Astrocyte of the hippocampus (primary cell): Measurements from ENCODE around the gene TSPEAR.

ENCODE experiments used
- DNase-seq: peaks from one replicate; pipeline ENCODE4 v3.0.0; 2011; ENCODE audit warnings: low read depth, low spot score

Gene TSPEAR

DNA sequence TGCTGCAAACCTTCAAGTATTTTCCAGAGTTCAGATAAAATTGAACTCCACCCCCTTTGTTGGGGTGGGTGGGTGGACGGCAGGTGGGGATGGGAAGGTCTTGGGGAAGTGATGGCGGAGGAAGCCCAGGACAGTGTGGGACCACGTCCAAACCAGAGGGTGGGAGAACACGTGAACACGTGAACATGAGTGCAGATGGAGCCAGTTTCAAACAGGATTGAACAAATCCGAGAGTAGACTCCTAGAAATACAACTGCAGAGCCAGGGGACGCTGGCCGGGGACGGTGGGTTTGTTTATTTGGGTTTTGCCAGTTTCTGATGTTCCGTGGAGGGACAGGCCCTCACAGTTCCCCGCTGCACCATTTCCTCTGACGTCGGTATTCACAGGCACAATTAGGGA lies 163.0 kb downstream of the TSPEAR start:
- no peak for DNase-seq

DNA sequence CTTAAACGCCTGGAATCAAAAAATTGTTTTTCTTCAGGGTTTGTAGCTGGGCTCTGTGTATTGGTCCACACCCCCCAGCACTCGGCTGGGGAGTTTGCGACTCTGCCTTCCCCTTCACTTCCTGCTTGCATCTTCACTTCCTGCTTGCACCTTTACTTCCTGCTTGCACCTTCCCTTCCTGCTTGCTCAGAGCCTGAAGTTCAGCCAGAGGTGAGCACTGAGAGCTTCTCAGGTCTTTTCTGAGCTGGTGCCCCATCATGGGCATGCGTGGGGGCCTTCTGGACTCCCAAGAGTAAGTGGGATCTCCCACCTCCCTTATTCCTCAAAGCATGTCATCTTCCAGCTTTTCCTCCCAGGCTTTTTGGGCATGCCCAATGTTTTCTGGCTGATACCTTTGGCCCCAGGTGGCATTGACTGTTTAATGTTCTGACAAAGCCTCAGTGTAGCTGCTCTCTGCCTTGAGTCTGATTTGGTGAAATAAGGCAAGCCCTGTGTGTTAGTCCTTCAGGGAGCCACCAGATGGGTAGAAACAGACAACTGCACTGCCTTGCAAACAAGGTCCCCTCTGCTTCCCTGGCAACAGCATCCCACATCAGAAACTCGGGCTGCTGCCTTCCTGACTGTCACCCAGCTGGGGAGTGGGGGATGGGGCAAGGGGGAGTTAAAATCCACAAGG lies 163.6 kb downstream of the TSPEAR start:
- DNase-seq = no peak

DNA sequence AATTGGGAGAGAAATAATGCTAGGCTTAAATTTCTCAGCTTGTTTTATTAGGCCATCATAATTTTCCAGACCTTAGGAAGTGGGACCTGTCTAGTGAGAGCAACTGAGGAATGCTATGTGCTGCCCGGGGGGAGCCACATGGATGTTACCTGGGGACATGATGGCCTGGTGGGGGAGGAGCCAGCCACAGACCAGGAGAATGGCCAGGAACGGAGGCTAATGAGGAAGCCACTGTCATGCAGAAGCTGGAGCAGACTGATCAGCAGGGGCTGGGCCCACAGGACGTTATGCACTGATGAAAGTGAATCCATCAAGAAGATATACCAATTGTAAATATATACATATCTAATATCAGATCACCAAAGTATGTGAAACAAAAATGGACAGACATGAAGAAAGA lies 166.8 kb downstream of the TSPEAR start:
- no peak for DNase-seq

DNA sequence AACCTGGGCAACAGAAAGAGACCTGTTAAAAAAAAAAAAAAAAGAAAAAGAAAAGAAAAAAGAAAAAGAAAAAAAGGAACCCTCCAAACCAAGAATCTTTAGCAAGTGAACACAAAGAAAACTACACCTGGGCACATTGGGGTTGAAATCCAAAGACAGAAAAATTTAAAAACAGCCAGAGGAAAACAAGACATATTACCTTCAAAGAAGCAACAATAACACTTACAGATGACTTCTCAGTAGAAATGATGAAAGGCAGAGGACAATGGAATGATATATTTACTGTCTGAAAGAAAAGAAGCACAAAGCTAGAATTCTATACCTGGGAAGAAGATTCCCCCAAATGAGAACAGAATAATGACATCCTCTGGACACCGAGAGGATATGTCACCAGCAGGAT lies 168.7 kb downstream of the TSPEAR start:
- no peak for DNase-seq

DNA sequence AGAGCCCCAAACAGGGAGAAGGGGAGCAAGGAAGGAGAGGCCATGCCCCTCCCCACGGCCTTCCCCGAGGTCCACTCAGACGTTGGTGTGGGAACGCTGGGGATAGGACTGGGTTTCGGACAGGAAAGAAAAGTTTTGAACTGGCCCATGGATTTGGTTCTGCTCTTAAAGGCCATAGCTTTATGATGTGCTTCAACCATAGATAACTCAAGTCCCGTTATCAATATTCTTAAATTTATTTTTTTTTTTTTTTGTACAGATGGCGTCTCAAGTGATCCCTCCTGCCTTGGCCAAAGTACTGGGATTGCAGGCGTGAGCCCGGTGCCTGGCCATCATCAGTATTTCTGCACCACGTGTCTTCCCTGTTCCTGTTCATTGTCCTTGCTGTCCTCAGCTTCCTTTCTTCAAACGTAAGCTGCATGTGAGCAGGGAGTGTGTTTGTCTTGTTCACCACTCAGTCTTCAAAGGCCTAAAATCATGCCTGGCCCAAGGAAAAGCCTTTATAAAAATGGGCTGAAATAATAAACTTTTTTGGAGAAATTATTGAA lies 170.6 kb downstream of the TSPEAR start:
- no peak for DNase-seq

DNA sequence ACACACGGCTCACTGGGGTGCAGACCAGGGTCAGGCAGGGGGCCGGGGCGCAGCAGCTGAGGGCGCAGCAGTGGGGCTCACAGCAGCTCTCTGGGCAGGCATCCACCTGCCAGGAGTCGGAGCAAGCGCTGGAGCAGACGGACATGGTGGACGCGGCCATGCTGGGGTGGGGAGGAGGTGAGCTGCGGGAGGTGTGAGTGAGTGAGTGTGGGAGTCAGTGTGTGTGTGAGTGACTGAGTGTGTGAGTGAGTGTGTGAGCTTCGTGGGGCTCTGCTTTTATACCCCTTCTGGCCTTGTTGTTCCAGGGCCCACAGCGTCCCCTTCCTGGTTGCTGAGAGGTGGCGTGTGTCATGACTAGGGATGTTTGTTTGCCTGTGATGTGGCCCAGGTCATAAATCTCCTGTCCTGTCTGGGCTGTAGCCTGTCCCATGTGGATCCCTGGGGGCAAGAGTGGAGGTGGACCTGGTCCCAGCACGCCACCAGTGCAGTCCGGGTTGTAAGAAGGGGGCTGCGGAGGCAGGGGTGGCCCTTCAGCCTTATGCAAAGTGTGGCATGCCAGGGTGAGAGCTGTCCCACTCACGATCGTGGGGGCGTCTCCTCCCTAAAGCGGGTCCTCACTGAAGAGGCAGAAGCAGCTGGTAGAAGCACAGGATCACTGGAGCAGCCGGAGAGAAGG lies 171.2 kb downstream of the TSPEAR start, which contains the start of gene KRTAP10-1:
Gene KRTAP10-1 (minus strand): TSS at position 205 of the 676 bp plus-strand sequence. CDS start 45 bp downstream, at position 160.
- DNase-seq = no peak

DNA sequence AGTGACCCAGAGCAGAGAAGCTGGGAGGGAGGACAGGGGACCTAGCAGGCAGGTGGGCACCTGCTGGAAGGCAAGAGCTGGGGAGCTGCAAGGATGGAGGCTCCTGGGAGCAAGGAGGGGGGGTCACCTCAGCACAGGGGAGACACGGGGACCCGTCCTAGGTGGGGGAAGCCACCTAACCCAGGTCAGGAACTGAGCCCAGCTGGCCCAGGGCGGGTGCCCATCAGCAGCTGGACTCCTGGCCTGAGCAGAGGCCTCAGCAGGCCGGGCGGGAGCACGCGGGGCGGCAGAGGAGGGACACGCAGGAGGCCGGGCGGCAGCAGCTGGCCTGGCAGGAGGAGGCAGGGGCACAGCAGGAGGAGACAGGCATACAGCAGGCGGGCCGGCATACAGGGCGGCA lies 172.3 kb downstream of the TSPEAR start:
- DNase-seq = no peak

DNA sequence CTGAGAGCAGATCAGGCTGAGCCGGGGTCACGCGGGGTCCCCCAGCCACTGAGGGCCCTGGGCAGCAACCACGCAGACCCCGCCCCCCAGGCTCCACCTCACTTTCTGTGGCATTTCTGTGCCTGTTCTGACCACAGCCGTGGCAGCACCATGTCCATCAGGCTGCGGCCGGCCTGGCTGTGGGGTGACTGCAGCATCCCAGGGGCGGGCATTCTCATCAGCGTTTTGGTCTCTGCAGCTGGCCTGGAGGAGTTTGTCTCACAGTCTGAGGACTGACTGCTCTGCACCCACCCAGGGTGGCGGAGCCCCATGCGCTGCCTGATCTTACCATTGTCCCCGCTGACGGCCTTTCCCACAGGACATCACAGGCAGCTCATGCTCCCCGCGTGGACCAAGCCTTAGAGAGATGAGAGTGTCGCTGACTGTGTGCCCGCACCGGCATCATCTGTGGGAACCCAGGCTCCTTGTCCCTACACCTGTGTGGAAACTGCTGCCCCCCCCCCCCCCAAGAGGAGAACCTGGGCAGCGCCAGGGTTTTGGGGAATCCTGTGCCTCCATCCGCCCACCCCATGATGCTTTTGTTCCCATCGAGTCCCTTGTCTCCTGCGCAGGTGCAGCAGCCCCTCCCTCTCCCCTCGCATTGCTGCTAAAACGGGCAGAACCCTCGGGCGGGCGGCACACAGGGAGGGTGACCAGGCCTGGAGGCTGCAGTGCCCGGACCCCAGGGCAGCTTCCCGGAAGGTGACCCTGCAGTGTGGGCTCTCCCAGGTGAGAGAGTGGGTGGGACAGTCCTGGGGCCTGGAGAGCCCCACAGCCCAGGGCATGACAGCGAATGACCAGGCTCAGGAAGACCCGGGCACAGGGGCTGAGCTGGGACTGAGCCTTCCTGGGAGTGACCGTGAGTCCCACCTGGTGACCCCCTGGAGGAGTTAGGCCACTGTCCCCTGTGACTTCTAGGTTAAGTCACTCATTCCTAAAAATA lies 173.2 kb downstream of the TSPEAR start:
- DNase-seq = no peak

DNA sequence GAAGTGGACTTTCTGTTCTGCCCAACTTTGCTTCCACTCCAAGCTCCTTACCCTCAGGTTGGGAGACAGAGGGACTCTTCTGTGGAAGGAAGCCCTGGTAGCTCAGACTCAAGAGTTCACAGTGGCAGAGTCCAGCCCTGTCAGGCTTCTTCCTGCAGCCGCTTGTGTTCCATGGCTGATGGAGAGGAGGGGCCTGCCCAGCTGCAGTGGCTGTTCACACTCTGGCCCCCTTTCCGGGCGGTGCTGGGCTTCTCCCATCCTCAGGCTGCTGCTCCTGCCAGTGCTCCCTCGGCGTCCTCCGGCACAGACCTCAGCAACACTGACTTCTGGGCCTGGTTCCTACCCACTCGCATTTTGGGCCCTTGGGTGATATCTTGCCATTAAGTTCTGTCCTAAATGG lies 175.4 kb downstream of the TSPEAR start:
- DNase-seq = no peak

DNA sequence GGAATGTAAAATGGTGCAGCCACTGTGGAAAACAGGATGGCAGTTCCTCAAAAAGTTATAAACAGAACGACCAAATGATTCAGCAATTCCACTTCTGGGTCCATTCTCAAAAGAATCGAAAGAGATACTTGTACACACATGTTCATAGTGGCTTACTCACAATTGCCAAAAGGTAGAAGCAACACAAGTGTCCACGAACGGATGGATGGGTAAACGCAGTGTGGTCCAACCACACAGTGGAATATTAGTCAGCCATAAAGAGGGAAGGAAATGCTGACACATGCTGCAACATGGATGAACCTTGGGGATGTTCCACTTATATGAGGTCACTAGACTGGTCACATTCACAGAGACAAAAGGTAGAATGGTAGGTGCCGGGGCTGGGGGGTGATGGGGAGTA lies 176.7 kb downstream of the TSPEAR start:
- DNase-seq = no peak

DNA sequence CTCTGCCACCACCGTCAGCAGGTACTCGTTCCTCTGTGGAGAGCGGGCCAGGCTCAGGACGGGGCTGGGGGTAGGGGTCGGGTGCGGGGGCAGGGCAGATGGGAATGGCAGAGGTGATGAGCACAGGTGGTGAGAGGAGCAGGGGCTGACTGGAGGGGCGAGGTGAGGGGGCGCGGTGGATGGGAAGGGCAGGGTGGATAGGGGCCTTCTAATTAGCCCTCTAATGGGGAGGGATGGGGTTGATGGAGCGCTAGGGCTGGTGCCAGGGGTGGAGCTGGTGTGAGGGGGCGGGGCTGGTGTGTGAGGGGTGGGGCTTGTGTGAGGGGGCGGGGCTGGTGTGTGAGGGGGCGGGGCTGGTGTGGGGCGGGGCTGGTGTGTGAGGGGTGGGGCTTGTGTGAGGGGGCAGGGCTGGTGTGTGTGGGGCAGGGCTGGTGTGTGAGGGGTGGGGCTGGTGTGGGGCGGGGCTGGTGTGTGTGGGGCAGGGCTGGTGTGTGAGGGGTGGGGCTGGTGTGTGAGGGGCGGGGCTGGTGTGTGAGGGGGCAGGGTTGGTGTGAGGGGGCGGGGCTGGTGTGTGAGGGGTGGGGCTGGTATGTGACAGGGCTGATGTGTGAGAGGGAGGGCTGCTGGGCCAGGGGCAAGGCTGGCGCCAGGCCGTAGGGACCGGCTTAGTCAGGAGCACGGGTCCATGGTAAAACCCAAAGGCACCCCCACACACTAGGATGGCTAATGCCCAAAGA lies 177.3 kb downstream of the TSPEAR start:
- DNase-seq = no peak

DNA sequence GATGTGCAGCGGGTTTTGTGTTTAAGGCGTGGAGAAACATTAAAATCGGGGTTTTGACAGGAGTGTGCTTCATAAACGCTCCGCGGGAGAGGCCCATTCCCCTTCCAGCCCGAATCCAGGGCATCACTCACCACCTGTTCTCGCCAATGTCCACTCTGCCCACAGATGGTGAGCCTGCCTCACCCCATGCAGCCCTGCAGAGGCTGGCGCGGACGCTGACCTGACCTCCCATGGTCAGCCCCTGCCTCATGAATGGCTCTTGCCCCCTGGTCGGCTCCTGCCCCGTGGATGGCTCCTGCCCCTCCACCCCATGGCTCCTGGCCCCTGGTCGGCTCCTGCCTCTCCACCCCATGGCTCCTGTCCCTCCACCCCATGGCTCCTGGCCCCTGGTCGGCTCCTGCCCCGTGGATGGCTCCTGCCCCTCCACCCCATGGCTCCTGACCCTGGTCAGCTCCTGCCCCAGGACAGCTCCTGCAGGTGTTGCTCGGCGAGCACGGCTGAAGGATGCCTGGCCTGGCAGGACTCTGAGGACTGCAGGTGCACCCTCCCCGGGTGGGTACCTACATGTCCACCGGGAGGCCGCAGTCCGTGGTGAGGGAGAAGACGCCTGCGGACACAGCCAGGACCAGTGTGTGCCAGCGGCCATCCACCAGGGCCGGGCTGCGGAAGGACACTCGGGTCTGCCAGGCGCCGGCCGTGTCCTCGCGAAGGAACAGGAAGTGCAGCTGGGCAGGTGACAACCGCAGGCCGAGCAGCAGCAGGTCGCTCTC lies 178.1 kb downstream of the TSPEAR start:
- no peak for DNase-seq

DNA sequence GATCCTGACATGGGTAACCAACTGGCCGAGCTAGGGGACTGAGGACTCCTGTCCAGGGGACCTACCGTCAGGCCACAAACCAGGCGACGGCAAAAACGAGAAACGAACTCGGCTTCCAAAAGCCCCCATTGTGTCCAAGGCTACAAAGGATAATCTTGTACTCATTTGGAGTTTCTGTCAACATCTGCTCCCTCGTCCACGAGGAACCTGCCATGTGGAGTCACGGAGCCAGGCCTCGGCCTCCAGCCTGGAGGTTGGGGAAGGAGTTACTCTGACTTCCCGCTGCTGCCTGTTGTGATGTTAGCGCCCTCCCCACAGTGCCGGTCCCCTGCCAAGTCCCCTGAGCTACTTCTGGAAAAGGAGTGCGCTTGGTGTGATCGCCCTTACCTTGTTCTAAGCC lies 178.7 kb downstream of the TSPEAR start:
- no peak for DNase-seq

DNA sequence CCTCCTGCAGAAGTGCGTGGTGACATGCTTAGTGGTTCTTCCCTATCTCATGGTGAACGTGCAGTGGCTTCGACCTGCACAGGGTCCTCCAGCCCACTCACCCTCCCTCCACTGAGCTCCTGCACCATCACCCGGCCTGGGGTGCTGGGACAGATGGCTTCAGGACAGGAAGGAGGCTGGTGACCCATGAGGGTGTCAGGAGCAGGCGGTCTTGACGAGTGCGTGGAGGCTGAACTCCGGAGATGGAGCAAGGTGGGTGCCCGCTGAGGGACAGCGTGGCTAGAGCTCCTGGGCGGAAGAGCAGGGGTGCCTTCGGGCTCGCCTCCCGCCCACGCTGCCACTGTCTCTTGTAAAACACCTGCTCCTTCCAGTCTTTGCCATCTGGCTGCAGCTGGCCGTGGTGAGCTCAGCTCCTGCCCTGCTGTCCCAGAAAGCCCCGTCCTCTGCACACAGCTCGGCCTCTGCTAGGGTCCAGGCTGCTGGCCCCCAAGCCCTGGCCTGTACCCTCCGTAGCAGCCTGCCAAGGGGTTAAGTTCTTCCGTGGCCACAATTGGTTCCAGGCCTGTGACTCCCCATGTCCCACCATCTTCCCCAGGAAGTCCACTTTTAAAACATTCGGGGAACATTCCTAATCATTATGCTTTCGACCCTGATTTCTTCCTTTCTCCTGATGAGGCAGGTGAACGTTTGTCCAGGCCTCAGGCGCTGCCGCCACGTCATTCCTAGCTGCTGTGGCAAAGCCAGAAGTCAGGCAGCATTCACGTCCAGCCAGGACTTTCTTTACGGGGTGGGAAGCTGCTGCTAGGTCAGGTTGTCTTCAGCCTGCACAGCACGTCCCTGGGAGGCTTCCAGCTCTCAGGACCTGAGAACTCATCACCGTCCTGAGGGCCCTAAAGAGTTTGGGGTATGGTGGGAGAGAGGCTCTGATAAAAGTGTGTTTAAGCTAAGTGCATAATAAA lies 179.5 kb downstream of the TSPEAR start:
- DNase-seq = no peak

DNA sequence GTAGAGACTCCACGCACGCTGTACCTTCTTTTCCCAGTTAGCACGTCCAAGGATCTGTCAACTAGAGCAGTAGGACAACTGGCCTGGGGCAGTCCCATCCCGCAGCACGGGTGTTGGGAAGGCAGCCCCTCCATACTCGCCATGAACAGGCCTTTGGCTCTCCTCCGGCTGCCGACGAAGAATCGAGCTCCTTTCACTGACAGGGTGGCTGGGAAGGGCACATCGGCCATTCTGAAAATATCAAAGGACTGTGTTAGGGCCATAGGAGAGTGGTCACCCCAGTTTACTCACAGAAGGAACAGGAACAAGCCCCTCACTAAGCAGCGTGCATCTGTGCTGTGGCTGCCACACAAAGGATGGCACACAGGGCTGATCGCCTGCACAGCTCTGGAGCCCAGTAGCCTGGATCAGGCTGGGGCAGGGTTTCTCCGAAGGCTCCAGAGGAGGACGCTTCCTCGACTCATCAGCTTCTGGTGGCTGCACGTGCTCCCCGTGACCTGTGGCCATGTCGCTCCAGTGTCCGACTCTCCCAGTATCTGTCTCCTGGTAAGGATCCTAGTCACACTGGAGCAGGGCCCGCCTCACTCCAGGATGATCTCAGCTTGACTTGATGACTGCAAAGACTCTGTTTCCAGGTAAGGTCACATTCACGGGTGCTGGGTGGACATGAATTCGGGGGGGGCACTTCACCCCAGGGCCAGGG lies 180.3 kb downstream of the TSPEAR start:
- DNase-seq = no peak

DNA sequence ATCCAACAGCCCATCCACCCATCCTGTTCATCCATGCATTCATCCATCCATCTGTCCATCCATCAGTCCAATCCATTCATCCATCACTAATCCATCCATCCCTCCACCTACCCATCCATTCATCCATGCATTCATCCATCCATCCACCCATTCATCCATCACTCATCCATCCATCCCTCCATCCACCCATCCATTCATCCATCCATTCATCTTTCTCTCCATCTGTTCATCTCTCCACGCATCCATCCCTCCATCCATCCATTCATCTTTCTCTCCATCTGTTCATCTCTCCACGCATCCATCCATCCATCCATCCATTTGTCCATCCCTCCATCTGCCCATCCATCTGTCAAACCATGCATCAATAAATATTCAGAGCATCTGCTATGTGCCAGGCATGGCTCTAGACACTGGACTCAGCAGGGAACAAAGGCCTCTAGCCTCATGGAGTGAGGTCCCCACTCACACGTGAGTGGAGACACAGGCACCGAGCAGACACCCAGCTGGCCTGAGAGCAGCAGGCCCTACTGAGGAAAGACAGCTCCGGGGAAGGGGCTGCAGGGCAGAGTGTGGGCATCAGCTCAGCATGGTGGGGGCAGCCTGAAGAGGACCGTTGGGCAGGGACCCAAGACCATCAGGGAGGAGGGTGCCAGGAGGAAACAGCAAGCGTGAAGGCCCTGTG lies 181.0 kb downstream of the TSPEAR start:
- no peak for DNase-seq

DNA sequence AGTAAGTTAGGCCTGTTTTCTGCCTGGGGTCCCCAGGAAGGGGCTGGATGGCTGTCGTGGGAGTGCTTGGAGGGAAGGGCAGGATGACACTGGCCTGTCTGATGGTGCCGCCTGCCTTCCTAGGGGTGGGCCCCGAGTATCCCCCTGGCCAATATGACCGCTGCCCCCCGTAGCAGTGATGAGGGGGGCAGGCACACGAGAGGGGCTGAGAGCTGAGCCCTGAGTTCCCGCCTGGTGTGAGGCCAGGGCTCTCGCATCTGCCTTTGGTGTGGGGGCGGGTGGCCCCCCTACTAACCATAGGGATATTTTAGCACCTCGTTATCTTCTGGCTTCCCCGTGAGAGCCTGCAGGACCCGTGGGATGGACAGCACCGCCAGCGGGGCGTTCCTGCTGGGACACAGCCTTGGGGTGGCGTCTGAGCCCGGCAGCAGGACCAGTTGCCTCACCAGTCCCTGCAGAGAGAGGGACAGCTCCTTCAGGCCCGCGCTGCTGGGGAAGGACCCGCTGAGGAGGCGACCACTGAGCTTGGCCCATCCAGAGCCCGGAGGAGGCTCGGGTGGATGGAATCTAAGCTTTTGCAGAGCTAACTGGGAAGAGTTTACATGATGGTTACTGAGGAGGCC lies 181.8 kb downstream of the TSPEAR start:
- DNase-seq = no peak

DNA sequence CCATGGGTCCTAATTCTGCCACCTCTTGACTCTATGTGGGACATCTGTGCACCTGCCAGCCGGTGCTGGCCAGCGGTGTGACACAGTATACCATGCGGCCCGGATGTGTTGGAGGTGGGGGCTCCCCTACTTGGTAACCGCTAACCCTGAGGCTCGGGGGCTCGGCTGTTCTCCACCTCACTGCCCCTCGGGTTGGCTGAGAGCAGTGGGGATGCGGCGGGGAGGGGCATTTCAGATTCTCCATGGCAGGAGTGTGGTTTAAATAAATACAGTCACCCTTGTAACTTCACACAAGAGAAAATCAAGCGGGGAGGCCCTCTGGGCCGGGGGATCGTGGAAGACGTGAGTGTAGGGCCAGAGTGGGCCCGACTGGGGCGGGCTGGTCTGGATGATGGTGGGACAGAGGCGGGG lies 182.4 kb downstream of the TSPEAR start:
- no peak for DNase-seq
